Suprapubic skin (tissue), 4 donors: ENCODE results near the gene FMNL2.

Source experiments
- CTCF ChIP-seq, 2 donors: fragments of 200-600 bp in 1 of 2; fragments of 450-650 bp in 1 of 2; sonication (generic) in 1 of 2; IDR thresholded peaks; one replicate each; pipeline ENCODE4 v1.5.1; 2016 to 2019; ENCODE audit warnings: antibody characterized with exemption in 2 of 2, mild to moderate bottlenecking in 1 of 2, moderate library complexity in 1 of 2
- EP300 ChIP-seq: sonication (generic); formaldehyde crosslinking; IDR thresholded peaks from one replicate; pipeline ENCODE4 v1.6.1; 2017; ENCODE audit warnings: antibody characterized with exemption
- POLR2A ChIP-seq, 2 donors: fragments of 450-650 bp; IDR thresholded peaks; one replicate each; pipeline ENCODE4 v1.6.1; 2017; ENCODE audit warnings: antibody characterized with exemption in 2 of 2, mild to moderate bottlenecking in 2 of 2, moderate library complexity in 2 of 2
- POLR2AphosphoS5 ChIP-seq, 3 donors: sonication (generic); formaldehyde crosslinking; IDR thresholded peaks; one replicate each; pipeline ENCODE4 v1.6.1; 2017; ENCODE audit warnings: antibody characterized with exemption in 3 of 3

GRCh38 chr2:152427902-152428301, 92.9 kb downstream of the FMNL2 start:
- TF ChIP-seq CTCF (IDR thresholded peaks at IDR 0.05): no peak
- TF ChIP-seq EP300: no peak
- no peak for TF ChIP-seq POLR2A (IDR thresholded peaks at IDR 0.05)
- TF ChIP-seq POLR2AphosphoS5 (IDR thresholded peaks at IDR 0.05): no peak
